GM18870 (cell line): ENCODE measurements around the gene PFKP.

Experiments used
- ATAC-seq: cut with Tn5 transposase; IDR thresholded peaks from one replicate; pipeline ENCODE4 v1.9.1; 2021; ENCODE audit warnings: moderate library complexity; ENCODE audit not compliant: unreplicated experiment

The PFKP gene

DNA sequence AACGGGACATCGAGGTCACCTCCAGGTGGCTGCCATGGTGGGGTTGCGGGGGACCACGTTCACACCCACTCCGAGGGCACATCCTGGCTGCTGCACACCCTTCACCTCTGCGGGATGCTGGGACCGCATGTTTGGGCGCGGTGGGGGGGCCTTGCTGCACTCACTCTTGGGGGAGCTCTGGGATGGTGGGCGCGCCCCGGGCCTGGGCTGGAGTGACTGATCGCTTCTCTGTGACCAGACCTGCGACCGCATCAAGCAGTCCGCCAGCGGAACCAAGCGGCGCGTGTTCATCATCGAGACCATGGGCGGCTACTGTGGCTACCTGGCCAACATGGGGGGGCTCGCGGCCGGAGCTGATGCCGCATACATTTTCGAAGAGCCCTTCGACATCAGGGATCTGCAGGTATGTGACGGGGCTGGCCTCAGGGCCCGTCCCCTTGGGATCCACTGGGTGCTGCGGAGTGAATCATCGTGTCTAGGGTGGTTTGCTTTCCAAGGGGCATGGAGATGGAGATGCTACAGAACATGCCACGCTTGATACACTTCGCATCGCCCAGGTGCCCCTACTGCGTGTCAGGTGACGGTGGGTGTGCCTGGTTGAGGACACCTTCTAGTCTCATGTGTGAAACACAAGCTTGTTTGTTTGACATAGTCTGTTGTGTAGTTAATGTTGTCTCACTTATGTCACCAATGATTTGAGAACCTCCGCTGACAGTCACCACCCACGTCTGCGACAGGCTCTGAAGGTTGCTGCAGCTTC is 62.4 kb downstream of the PFKP start:
- ATAC-seq: no peak

DNA sequence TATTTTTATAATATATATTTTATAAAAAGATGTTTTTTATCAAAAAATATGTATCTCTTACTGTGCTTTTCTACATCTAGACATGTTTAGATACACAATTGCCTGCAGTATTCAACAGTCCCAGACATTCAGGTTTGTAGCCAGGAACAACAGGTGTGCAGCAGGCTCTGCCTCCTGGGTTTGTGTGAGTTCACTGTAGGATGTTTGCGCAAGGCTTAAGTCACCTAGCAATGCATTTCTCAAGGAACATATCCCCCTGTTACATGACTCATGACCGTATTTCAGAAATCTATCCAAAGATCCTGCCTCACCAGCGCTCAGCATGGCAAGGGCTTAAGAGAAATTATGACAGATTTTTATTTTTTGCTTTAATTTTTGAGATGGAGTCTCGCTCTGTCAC is 63.8 kb downstream of the PFKP start:
- ATAC-seq: no peak

DNA sequence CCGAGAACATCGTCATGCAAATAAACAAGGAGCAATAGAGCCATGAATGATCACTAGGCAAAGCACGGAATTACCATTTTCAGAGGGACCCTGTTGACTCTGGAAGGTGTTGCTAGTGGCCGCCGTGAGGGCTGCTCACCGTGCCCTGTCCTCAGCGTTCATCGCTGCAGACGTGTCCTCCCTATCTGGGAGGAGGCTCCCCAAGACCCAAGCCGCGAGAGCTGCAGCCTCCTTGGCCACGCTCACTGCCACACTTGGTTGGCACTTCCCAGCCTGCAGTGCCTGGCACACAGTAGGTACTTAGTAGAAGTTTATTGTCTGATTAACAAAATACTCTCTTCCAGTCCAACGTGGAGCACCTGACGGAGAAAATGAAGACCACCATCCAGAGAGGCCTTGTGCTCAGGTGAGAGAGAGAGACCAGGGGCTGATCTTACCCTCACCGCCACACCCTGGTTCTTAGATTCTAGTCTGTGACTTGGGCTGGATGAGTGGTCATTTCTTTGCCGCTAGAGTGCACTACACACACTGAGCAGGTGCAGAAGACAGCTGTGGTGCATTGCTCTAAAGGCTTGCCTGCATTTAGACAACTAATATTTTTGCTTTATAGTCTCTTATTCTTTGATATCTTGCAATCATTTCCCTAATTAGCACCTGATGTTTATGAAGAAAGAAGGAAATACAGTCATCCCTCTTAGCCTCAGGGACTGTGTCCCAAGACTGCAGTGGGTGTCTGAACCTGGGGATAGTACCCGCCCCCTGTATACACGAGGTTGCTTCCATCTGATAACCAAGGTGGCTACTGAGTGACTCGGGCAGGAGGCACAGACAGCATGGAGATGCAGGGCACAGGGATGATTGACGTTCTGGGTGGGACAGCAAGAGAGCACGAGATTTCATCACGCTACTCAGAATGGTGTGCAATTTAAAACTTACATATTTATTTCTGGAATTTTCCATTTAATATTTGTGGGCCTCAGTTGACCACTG is 65.0 kb downstream of the PFKP start:
- ATAC-seq: no peak

DNA sequence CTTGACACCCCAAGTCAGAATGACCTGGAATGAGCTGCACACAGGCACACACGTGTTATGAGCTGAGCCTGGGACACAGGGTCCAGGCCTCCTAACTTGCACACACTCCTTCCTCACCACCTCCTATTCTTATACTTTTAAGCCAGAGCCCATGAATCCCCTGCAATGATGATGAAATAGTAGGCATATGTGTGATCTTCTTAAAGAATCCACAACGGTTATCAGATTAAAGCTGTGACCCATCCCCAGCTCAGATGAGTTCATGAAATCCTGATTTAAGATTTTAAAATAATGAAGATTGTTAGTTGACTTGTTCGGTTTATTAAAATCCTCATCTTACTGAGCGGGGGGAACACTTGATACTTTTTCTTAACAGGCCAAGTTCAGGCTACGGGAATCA is 66.6 kb downstream of the PFKP start:
- ATAC-seq: no peak

DNA sequence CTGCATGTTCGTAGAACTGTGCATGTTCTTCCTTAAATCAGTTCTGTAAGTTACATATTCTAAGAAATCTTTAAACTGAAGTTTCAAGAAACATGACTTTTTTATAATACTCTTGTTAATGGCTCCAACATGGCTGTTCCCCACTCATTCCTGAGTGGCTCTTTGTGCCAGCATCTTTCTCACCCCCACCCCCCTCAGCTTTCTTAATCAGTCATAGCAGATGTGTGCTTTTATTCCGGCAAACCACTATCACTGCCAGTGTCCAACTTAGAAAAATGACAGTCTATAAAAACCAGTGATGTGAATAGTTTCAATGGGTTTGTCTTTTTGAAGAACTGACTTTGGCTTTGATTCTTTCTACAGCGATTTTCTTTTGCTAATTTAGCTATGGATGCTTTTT is 67.7 kb downstream of the PFKP start:
- ATAC-seq: no peak

DNA sequence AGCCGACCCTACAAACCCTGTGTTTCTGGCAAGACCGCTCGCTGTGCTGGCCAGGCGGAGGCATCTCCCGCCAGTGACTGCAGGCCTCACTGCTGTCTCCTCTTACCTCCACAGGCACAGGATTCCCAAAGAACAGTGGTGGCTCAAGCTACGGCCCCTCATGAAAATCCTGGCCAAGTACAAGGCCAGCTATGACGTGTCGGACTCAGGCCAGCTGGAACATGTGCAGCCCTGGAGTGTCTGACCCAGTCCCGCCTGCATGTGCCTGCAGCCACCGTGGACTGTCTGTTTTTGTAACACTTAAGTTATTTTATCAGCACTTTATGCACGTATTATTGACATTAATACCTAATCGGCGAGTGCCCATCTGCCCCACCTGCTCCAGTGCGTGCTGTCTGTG is 69.0 kb downstream of the PFKP start:
- no peak for ATAC-seq

DNA sequence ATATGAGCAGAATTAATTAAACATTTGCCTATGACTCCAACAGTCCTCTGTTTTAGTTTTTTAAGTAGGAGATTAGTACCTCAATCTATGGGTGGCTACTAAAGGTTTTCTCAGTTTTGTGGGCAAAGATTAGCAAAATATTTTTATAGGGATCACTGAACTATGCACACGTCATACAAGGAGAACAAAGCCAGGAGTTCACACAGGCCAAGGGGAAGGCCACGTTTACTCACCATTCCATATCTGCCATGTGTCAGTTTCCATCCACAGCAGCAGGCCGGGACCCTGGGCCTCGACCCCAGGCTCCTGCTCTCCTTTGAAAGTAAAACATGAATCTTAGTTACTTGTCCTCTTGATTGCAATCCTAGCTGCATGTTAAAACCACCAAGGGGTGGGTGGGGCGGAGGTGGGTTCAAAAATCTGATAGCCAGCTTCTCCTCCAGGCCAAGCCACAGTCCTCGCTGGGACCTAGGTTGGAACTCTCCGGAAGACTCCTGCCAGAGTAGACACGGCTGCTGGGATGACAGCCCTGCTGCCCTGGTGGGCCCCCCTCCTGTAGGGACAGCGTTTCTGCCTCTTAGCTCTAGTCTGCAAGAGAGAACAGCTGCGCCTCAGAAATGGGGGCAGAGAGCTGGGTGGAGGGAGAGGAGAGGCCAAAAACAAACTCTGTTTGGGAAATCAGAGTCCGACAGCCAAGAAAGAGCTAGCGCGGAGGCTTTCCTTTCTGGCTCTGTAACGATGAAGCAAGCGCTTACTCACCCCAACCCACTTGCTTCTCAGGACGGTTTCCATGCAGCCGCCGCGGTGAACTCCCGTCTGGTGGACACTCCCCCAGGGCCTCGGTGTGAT is 69.6 kb downstream of the PFKP start:
- no peak for ATAC-seq

DNA sequence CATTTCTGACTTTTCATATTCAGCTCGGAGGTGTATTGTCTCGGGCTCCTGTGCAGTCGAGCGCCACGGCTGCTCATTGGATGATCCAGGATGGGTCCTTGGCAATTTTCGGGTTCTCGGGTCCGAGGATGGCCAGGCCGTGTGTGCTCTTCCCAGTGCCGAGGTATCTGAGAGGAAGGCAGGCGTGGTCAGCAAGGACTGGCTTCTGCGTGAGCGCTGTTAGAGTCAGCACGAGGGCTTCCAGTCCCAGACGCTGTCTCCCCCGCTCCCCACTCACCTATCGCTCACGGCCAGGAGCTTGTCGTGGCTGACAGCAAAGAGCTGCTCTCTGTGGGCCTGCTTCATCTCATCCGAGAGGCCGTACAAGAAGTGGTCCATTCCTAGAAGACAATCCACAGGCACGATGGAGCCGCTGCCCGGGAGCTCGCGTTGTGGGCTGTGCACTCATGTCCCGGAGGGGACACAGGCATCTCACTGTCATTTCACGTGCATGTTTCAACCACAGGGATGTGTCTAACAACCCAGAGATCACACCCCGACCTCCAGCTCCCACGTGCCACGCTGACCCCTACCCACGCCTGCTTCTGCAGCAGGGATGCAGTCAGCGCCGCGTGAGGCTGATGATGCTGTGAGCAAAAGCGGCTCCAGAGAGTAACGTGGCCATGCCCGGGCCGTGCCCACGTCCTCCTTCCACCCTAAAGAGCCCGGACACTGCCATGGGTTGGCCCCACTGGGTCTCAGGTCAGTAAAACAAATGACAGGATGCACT is 70.8 kb downstream of the PFKP start:
- no peak for ATAC-seq

DNA sequence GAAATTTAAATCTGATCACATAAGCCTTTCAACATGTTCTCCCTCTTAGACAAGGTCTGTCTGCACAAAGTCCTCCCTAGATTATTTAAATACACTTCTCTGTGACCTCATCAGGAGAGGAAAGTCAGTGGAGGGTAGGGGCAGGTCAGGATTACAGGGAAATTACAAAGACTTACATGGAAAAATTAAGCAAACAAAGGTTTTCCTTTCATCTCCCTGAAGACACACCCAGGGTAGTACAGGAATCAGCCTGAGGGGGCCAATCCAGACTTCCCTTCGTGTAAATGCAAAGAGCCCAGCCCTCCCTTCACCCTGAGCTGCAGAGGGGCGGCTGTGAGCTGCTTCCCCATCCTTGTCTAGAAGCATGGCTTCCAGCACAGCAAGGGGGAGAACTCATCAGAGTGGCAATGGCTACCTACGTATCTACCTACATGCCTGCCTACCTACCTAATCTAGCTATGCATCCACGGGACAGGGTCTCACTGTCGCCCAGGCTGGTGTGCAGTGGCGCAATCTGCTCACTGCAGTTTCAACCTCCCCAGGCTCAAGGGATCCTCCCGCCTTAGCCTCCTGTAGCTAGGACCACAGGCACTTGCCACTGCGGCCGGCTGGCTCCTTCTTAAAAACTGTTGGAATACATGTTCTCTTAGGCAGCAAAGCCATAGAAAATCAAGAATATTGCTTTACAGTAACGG is 72.0 kb downstream of the PFKP start:
- no peak for ATAC-seq

DNA sequence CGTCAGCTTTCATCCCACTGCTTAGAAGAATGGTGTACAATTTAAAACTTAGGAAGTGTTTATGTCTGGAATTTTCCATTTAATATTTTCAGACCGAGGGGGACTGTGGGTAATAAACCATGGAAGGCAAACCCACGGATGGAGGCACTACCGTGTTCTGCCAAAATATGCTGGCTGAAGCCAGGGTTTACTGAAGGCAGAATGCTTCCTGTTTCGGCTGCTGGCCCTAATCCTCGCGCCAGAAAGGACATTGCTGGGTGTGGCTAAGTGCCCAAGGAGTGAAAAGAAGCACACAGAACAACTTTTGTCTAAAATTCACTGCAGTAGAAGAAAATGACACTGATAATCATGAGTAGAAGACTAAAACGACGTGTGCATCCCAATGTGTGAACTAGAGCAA is 72.9 kb downstream of the PFKP start:
- ATAC-seq: no peak

DNA sequence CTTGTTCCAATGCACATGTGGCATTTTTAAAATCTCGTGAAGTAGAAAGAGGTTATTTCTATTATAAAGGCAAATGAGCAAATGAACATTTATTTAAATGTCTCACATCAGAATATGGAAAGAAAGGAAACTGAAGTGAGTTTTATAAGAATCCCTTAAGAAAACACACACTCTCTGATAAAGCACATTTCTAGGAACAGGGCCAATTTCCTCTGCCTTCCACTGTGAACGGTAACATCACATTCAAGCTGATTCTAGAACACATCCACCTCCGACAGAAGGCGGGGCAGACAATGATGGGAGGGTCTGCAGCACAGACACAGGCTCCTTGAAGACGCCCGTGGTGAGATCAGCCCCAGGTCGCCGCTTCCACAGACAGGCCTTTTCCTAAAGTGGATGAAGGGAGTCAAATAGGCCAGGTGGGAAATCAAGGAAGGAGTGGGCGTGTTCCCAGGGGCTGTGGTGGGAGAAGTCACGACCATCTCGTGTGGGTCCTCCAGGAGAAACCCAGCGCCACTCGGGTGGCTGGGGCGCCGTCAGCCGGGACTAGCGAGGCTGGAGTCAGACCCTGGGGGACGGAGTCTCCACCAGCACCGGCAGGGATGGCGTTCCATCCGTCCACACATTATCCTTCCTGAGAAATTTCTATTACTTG is 74.1 kb downstream of the PFKP start:
- no peak for ATAC-seq

DNA sequence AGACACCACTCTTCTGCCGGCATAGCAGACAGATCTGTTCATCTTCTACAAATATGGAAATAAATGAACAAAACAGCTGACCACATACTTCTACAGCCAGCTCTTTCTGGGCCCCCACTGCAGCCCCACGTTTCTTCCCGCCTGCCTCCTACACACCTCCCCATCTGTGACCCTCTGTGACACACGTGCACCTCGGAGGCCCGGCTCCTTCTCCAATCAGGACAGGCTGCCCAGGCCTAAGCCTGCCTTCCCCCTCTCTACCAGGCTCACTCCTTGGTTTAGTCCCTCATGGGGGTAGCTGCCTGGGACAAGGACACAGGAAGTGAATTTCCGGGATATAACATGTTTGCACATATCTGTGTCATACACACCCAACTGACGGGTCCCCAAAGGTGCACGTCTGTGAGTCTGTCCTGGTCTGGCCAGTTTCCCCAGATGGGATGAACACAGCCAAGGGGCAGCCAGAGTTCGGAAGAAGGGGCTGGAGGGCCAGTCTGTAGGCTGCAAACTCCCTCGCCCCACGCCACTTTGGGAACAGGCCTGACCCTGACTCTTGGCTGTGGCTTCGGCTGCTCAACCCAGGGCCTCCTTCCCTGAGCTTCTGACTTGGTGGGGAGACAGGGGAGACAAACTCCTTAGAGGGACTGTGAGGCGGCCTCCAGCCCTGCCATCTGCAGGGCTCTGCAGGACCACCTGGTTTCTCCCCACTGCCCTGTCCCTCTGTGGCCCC is 75.0 kb downstream of the PFKP start:
- ATAC-seq: no peak

DNA sequence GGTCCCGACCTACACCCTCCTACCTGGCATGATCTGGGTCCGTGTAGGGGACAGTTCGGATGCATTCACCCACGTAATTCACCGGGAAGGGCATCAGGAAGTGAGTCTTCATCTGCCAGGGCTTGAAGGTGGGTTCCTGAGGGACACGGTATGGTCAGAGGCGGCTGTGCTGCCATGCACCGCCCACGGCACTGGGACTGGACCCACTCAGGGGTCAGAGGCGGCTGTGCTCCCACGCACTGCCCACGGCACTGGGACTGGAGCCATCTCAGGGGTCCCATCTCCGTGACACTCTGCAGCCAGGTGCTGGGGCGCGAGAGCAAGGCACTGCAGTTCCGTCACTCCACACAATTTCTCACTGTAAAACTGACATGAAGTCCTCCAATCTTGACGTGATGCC is 76.0 kb downstream of the PFKP start:
- ATAC-seq: no peak

DNA sequence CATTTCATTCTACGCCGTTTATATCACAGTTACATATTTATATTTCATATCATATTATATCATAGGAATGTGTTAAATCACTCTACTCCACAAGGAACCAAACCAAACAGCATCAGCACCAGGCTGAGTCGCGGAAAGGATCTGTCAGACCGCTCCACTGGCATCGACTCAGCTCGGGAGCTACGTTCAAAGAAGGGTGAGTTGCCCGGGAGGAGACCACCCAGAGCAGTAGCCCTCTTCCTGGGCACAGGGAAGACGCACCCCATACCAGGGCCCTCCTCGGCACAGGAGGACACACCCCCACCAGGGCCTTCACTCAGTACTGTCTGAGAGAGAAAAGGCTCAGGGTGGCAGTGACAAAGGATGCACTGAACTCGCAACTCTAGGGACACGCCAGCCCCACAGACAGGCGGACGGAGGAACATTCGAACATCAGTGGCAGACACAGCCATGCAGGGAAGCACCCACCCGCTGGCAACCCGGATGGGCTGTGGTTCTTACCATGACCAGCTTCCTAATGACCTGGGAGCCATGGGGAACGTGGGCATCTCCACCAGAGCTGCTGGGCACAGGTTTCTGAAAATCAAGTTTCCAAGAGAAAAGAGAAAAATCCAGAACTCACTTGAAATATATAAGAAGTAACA is 76.6 kb downstream of the PFKP start:
- ATAC-seq: no peak

DNA sequence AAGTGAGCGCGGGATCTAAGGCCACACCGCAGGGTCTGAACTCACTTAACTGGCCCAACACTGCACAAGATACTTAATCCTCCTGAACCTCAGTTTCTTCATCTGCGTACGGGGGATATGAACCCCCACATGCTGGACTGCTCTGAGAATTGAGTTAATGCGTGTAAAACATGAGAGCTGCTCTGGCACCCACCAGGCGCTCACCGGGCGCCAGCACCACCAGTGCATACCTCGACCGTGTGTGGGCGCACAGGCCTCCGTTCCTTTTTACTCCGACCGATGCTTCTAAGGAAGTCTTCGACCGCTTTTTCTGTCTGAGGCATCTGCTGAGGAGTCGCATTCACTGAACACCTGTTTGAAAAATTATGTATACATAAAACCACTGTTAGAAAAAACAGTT is 78.0 kb downstream of the PFKP start:
- no peak for ATAC-seq

DNA sequence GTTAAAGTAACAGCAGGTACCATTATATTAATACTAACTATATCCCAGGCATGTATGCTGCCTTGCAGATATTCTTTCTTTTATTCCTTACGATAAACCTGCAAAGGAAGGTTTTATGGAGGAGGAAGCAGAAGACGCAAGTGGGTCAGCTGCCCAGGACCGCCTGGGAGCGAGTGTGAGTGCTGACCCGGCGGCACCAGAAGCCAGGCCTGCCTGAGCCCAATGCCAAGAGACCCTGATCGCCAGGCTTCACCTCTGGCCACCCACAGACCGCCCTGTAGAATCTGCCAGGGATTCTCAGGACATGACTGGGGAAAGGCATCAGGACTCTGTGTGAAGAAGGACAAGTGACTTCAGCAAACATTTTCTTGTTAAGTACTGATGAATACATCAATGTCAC is 78.9 kb downstream of the PFKP start:
- no peak for ATAC-seq

DNA sequence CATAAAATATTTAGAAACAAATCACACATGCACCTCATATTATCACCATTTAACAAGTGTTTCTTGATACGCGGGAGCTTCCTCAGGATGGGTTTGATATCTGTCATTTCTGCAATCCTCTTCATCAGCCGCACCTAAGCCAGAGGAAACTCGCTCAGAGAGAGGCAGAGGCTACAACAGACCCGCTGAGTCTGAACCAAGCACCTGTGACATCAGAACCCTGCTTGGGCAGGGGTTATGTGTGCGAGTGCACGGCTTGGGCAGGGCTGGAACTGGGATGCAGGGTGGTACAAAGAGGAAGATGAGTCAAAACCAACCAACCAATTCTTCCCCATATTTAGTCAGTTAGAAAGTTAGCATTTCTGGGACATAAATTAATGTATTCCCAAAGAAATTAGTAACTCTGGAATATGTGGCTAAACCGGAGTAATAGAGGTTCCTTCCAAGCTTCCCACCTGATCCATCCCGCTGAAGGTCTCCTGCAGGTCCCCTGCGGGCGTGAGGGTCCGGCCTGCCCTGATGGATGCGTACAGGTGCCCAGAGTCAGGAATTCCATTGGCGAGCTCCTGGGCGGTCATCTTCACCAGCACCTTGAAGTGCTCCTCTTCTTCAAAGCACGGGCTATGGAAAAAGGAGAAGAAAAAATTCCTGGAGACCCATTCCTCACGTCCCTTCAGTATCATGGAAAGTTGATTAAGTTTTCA is 79.9 kb downstream of the PFKP start:
- no peak for ATAC-seq

DNA sequence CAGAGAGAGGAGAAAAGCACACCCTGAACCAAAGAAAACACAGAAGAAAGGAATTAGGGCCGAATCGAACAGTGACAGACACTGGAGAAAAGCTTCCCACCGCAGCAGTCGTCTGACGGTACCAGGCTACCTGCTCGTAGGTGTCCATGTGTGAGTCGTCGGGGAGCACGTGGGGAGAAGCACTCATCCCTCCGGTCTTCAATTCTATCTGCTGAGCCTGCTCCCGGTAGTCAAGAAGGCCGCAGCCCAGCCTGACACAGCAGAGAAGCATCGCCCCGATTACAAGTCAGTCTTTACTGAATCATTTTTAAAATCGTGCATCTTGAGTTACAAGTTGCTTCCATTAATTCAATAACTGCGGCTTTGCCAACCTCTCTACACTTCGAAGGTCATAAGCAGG is 80.7 kb downstream of the PFKP start:
- no peak for ATAC-seq
